ENCODE data around the gene TBCCD1. TPM values are rescaled to one million over a fixed set of nuclear protein-coding genes. Genes with fewer than 3 reads are reported as not detected.

TBCCD1 gene
- total RNA-seq, 1 experiment from 2014 or later, result 14.5 TPM

DNA sequence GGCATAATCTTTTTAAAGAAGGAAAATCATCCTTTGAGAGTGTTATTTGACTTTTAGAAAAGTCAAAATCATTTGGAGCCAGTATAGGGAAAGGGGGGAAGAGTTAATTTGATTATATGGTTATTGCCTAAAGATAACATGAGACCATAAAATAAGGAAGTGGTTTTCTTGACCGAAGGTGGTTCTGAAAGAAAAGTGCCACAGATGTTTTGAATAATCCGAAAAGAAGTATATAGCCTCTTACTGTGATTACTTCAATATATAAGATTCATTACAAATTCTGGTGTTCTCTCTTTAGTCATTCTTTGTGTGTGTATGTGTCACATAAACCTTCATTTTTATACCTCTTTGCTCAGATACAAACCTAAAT, 4.5 kb upstream of the TBCCD1 start:
- POLR2A ChIA-PET, result no interaction called here
- no peak for ATAC-seq
- CTCF ChIA-PET, result no interaction called here

GRCh38 chr3:186570941-186571643, 4.0 kb upstream of the TBCCD1 start:
- TSS peak; percentile 81 for BruUV-seq (replicated peaks)
- in situ Hi-C loops (cut with HindIII; ENCODE audit: low pct_unique_long_range_greater_than_20kb, low sequenced_read_pairs), result no loop called here
- DNase-seq (ENCODE audit: low read depth, low spot score) (no peak), ATAC-seq (no peak)
- intact Hi-C loops (cut with micrococcal nuclease; ENCODE audit: unreplicated experiment), result no loop called here
- POLR2A ChIA-PET, result interaction anchor here (1.3 kb wide), 1 partner anchor 213 kb away, joined by 10 read pairs; the partner anchor contains the start of gene EIF4A2
- TF ChIP-seq, protein P1, sequence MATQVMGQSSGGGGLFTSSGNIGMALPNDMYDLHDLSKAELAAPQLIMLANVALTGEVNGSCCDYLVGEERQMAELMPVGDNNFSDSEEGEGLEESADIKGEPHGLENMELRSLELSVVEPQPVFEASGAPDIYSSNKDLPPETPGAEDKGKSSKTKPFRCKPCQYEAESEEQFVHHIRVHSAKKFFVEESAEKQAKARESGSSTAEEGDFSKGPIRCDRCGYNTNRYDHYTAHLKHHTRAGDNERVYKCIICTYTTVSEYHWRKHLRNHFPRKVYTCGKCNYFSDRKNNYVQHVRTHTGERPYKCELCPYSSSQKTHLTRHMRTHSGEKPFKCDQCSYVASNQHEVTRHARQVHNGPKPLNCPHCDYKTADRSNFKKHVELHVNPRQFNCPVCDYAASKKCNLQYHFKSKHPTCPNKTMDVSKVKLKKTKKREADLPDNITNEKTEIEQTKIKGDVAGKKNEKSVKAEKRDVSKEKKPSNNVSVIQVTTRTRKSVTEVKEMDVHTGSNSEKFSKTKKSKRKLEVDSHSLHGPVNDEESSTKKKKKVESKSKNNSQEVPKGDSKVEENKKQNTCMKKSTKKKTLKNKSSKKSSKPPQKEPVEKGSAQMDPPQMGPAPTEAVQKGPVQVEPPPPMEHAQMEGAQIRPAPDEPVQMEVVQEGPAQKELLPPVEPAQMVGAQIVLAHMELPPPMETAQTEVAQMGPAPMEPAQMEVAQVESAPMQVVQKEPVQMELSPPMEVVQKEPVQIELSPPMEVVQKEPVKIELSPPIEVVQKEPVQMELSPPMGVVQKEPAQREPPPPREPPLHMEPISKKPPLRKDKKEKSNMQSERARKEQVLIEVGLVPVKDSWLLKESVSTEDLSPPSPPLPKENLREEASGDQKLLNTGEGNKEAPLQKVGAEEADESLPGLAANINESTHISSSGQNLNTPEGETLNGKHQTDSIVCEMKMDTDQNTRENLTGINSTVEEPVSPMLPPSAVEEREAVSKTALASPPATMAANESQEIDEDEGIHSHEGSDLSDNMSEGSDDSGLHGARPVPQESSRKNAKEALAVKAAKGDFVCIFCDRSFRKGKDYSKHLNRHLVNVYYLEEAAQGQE (IDR thresholded peaks at IDR 0.05; ENCODE audit: insufficient read depth in 1 of 2, low read depth in 2 of 2, low read length in 1 of 2), result no peak
- TF ChIP-seq CTCF (IDR thresholded peaks at IDR 0.05) (no peak), TCF7L2 (IDR thresholded peaks at IDR 0.05; ENCODE audit: low read depth, low read length) (no peak), SIN3A (IDR thresholded peaks at IDR 0.05; ENCODE audit: borderline replicate concordance, insufficient read depth, low read depth, low read length) (no peak), POLR2AphosphoS5 (IDR thresholded peaks at IDR 0.05; ENCODE audit: low read depth, low read length) (no peak)
- Histone ChIP-seq H3K4me1 (ENCODE audit: control insufficient read depth, insufficient read depth, low read length) (peaks cover 15% of the 10 kb centered on the region), H3K27me3 (ENCODE audit: control insufficient read depth, insufficient read depth, low read length) (no peaks in the 10 kb centered on the region), H3K4me3 (ENCODE audit: low read depth in 2 of 2, low read length in 2 of 2) (peak overlapping the region; percentile 87 to 94), H3K36me3 (ENCODE audit: control insufficient read depth, insufficient read depth, low read length) (peaks cover 46% of the 10 kb centered on the region), H3K9me3 (ENCODE audit: control insufficient read depth, insufficient read depth, low read depth, low read length) (no peaks in the 10 kb centered on the region), H3K27ac (ENCODE audit: low read length) (peak overlapping the region; percentile 81)
- CTCF ChIA-PET, result interaction anchor here (0.9 to 1.2 kb wide), 3 partner anchors 30 to 46 kb away, joined by 3 to 4 read pairs (median 3); no protein-coding TSS in a partner anchor

More for the DNA sequence above, 4.5 kb upstream of the TBCCD1 start:
- Histone ChIP-seq H3K36me3 (ENCODE audit: control insufficient read depth, insufficient read depth, low read length) (peaks cover 50% of the 10 kb centered on the region), H3K4me3 (ENCODE audit: low read depth in 2 of 2, low read length in 2 of 2) (peak overlapping the region; percentile 87 to 94), H3K4me1 (ENCODE audit: control insufficient read depth, insufficient read depth, low read length) (peaks cover 15% of the 10 kb centered on the region), H3K27me3 (ENCODE audit: control insufficient read depth, insufficient read depth, low read length) (no peaks in the 10 kb centered on the region), H3K9me3 (ENCODE audit: control insufficient read depth, insufficient read depth, low read depth, low read length) (no peaks in the 10 kb centered on the region), H3K27ac (ENCODE audit: low read length) (peak overlapping the region; percentile 81; the same call in 1 of the 2 replicates)
- BruUV-seq (replicated peaks), result no TSS peak
- intact Hi-C loops (cut with micrococcal nuclease; ENCODE audit: unreplicated experiment) (no loop called here), in situ Hi-C loops (cut with HindIII; ENCODE audit: low pct_unique_long_range_greater_than_20kb, low sequenced_read_pairs) (no loop called here)
- DNase-seq (ENCODE audit: low read depth, low spot score), result no peak
- TF ChIP-seq CTCF (IDR thresholded peaks at IDR 0.05), result no peak
- no peak for TF ChIP-seq POLR2AphosphoS5 (IDR thresholded peaks at IDR 0.05; ENCODE audit: low read depth, low read length)
- TF ChIP-seq, protein P1 (IDR thresholded peaks at IDR 0.05; ENCODE audit: insufficient read depth in 1 of 2, low read depth in 2 of 2, low read length in 1 of 2), result no peak
- no peak for TF ChIP-seq TCF7L2 (IDR thresholded peaks at IDR 0.05; ENCODE audit: low read depth, low read length)

Measured in Panc1 (cell line).